Rectal smooth muscle tissue (tissue), 1 donor: Measurements from ENCODE around the gene FCER2.

ENCODE experiments used
- H3K27ac ChIP-seq: one replicate; pipeline ENCODE4 v1.7.0; 2013; ENCODE audit warnings: low read depth, low read length, inconsistent platforms
- H3K27me3 ChIP-seq: one replicate; pipeline ENCODE4 v1.7.0; 2013; ENCODE audit warnings: low read length; ENCODE audit not compliant: control insufficient read depth, insufficient read depth
- H3K36me3 ChIP-seq: one replicate; pipeline ENCODE4 v1.7.0; 2013; ENCODE audit warnings: low read length; ENCODE audit not compliant: control insufficient read depth, insufficient read depth
- H3K4me1 ChIP-seq: one replicate; pipeline ENCODE4 v1.7.0; 2013; ENCODE audit warnings: low read length; ENCODE audit not compliant: control insufficient read depth, insufficient read depth
- H3K4me3 ChIP-seq: one replicate; pipeline ENCODE4 v1.7.0; 2013; ENCODE audit warnings: low read length
- H3K9ac ChIP-seq: one replicate; pipeline ENCODE4 v1.7.0; 2013; ENCODE audit warnings: low read length

The FCER2 gene

GRCh38 chr19:7730286-7731217, 28.6 kb upstream of the FCER2 start:
- Histone ChIP-seq H3K4me1 (no peaks in the 10 kb centered on the region), H3K9ac (no peak overlapping the region), H3K36me3 (no peaks in the 10 kb centered on the region), H3K27ac (no peak overlapping the region), H3K27me3 (peaks cover 16% of the 10 kb centered on the region), H3K4me3 (no peak overlapping the region)

- H3K36me3 ChIP-seq: no peaks in the 10 kb centered on the region
- no peaks in the 10 kb centered on the region for H3K4me1 ChIP-seq
- no peak overlapping the region for H3K4me3 ChIP-seq
- H3K27ac ChIP-seq: no peak overlapping the region
- no peak overlapping the region for H3K9ac ChIP-seq
- H3K27me3 ChIP-seq: peaks cover 16% of the 10 kb centered on the region
These were observed 27.9 kb upstream of the FCER2 start for GRCh38 chr19:7729831-7730285.

- H3K9ac ChIP-seq: no peak overlapping the region
- no peak overlapping the region for H3K4me3 ChIP-seq
- H3K36me3 ChIP-seq: no peaks in the 10 kb centered on the region
- H3K27ac ChIP-seq: no peak overlapping the region
- peaks cover 16% of the 10 kb centered on the region for H3K27me3 ChIP-seq
- H3K4me1 ChIP-seq: no peaks in the 10 kb centered on the region
These were observed 27.3 kb upstream of the FCER2 start for GRCh38 chr19:7729211-7729610.

GRCh38 chr19:7725791-7726190, 23.9 kb upstream of the FCER2 start:
- Histone ChIP-seq H3K9ac (no peak overlapping the region), H3K36me3 (no peaks in the 10 kb centered on the region), H3K4me3 (no peak overlapping the region), H3K4me1 (no peaks in the 10 kb centered on the region), H3K27me3 (peaks cover 9% of the 10 kb centered on the region), H3K27ac (no peak overlapping the region)

GRCh38 chr19:7722231-7722651, 20.3 kb upstream of the FCER2 start:
- Histone ChIP-seq H3K36me3 (no peaks in the 10 kb centered on the region), H3K27ac (no peak overlapping the region), H3K27me3 (no peaks in the 10 kb centered on the region), H3K9ac (no peak overlapping the region), H3K4me1 (no peaks in the 10 kb centered on the region), H3K4me3 (no peak overlapping the region)

- Histone ChIP-seq H3K4me1 (no peaks in the 10 kb centered on the region), H3K4me3 (no peak overlapping the region), H3K9ac (no peak overlapping the region), H3K27ac (no peak overlapping the region), H3K27me3 (no peaks in the 10 kb centered on the region), H3K36me3 (no peaks in the 10 kb centered on the region)
These were observed 18.4 kb upstream of the FCER2 start for GRCh38 chr19:7720351-7720750.

GRCh38 chr19:7718668-7719067, 16.7 kb upstream of the FCER2 start:
- H3K4me1 ChIP-seq: no peaks in the 10 kb centered on the region
- no peak overlapping the region for H3K27ac ChIP-seq
- no peak overlapping the region for H3K9ac ChIP-seq

GRCh38 chr19:7716762-7717161, 14.8 kb upstream of the FCER2 start:
- Histone ChIP-seq H3K4me1 (no peaks in the 10 kb centered on the region), H3K36me3 (no peaks in the 10 kb centered on the region), H3K4me3 (no peak overlapping the region), H3K9ac (no peak overlapping the region), H3K27me3 (no peaks in the 10 kb centered on the region), H3K27ac (no peak overlapping the region)

More at GRCh38 chr19:7718668-7719067, 16.7 kb upstream of the FCER2 start:
- Histone ChIP-seq H3K4me3 (no peak overlapping the region), H3K36me3 (no peaks in the 10 kb centered on the region), H3K27me3 (no peaks in the 10 kb centered on the region)

- Histone ChIP-seq H3K36me3 (no peaks in the 10 kb centered on the region), H3K9ac (no peak overlapping the region), H3K27ac (no peak overlapping the region)
These were observed 13.7 kb upstream of the FCER2 start for GRCh38 chr19:7715671-7716070.

GRCh38 chr19:7710616-7711015, 8.7 kb upstream of the FCER2 start:
- no peak overlapping the region for H3K27ac ChIP-seq
- no peaks in the 10 kb centered on the region for H3K36me3 ChIP-seq
- no peaks in the 10 kb centered on the region for H3K27me3 ChIP-seq
- no peak overlapping the region for H3K4me3 ChIP-seq
- H3K4me1 ChIP-seq: no peaks in the 10 kb centered on the region
- no peak overlapping the region for H3K9ac ChIP-seq

More at GRCh38 chr19:7715671-7716070, 13.7 kb upstream of the FCER2 start:
- H3K4me3 ChIP-seq: no peak overlapping the region
- no peaks in the 10 kb centered on the region for H3K27me3 ChIP-seq
- H3K4me1 ChIP-seq: no peaks in the 10 kb centered on the region

GRCh38 chr19:7709932-7710460, 8.1 kb upstream of the FCER2 start:
- H3K27me3 ChIP-seq: no peaks in the 10 kb centered on the region
- H3K36me3 ChIP-seq: no peaks in the 10 kb centered on the region
- no peaks in the 10 kb centered on the region for H3K4me1 ChIP-seq
- H3K9ac ChIP-seq: no peak overlapping the region
- no peak overlapping the region for H3K27ac ChIP-seq
- no peak overlapping the region for H3K4me3 ChIP-seq

- Histone ChIP-seq H3K9ac (no peak overlapping the region), H3K4me3 (no peak overlapping the region), H3K27me3 (no peaks in the 10 kb centered on the region), H3K4me1 (no peaks in the 10 kb centered on the region), H3K27ac (no peak overlapping the region), H3K36me3 (no peaks in the 10 kb centered on the region)
These were observed 5.1 kb upstream of the FCER2 start for GRCh38 chr19:7706955-7707456.
